GM08714 (cell line): ENCODE data around the gene PPP2CA.
"Not testable (repeated sequence)": the region's sequence is repeated elsewhere in the genome, so short reads cannot be mapped to it uniquely, and the experiment has no call there.

Experiments
- H3K4me3 ChIP-seq: fragments of 200-500 bp; sonication (Bioruptor generic); 2 replicates; pipeline ENCODE4 v1.5.1; 2014; ENCODE audit warnings: mild to moderate bottlenecking, low read length, inconsistent platforms
- ZNF274 ChIP-seq: IDR thresholded peaks from 2 replicates; pipeline ENCODE4 v1.6.1; 2012; ENCODE audit warnings: mild to moderate bottlenecking, low read depth, low read length

The PPP2CA gene

GRCh38 chr5:134225780-134226440 lies at the start of gene PPP2CA:
Gene PPP2CA (minus strand): TSS chr5:134226073. CDS start chr5:134225861, 212 bp downstream.
- peak within 1 kb of the TSS; percentile 99 for H3K4me3 ChIP-seq
- no peak for TF ChIP-seq ZNF274

GRCh38 chr5:134273642-134274395 lies 47.9 kb upstream of the PPP2CA start:
- H3K4me3 ChIP-seq = no peak overlapping the region
- TF ChIP-seq ZNF274 = no peak

GRCh38 chr5:134271059-134271458 lies 45.2 kb upstream of the PPP2CA start:
- H3K4me3 ChIP-seq = no peak overlapping the region
- no peak for TF ChIP-seq ZNF274

DNA sequence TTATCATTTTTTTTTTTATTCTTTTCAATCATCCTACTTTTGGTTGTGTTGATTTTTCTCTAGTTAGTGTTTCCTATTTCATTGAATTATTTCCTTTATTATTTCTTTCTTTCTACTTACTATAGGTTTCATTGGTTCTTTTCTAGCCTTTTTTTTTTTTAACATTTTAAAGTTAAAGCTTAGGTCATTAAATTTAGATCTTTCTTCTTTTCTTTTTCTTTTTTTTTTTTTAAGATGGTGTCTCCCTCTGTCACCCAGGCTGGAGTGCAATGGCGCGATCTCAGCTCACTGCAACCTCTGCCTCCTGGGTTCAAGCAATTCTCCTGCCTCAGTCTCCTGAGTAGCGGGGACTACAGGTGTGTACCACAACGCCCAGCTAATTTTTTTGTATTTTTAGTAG lies 43.0 kb upstream of the PPP2CA start:
- no peak for TF ChIP-seq ZNF274
- H3K4me3 ChIP-seq = no peak overlapping the region

DNA sequence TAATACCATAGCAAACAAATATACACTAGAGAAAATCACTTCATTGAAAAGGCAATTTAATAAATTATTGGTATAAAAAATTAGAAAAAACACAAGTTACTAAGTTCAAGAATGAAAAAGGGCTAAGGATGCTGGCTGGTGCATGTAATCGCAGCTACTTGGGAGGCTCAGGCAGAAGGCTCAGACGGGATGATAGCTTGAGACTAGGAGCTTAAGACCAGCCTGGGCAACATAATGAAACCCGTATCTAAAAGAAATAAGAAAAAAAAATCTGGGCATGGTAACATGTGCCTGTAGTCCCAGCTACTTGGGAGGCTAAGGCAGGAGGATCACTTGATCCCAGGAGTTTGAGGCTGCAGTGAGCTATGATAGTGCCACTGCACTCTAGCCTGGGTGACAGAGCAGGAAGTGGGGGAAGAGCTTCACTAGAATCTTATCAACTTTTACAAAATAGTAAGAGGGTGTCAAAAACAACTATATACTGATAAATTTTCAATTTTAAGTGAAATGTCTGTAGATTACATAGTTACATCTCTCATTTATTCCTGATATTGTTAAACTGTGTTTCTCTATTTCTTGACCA lies 42.2 kb upstream of the PPP2CA start:
- no peak for TF ChIP-seq ZNF274
- H3K4me3 ChIP-seq = no peak overlapping the region

DNA sequence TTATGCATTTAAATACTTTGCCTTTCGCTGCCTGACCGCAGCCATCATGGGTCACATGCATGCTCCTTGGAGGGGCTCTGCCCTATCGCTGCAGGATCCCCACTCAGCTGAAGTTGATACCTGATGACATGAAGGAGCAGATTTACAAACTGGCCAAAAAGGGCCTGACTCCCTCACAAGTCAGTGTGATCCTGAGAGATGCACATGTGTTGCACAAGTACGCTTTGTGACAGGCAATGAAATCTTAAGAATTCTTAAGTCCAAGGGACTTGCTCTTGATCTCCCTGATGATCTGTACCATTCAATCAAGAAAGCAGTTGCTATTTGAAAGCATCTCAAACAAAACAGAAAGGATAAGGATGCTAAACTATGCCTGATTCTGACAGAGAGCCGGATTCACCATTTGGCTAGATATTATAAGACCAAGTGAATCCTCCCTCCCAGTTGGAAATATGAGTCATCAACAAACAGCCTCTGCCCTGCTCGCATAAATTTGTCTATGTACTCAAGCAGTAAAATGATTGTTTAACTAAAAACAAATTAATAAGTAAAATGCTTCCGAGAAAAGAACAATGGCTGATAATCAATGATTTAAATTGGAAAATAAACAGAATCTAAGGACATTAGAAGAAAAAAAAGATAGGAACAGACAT lies 41.6 kb upstream of the PPP2CA start:
- no peak overlapping the region for H3K4me3 ChIP-seq
- no peak for TF ChIP-seq ZNF274

- no peak overlapping the region for H3K4me3 ChIP-seq
- no peak for TF ChIP-seq ZNF274
Measured at GRCh38 chr5:134263801-134264200, 37.9 kb upstream of the PPP2CA start.

- not testable (repeated sequence) for H3K4me3 ChIP-seq
Measured at GRCh38 chr5:134262629-134263028, 36.8 kb upstream of the PPP2CA start.

DNA sequence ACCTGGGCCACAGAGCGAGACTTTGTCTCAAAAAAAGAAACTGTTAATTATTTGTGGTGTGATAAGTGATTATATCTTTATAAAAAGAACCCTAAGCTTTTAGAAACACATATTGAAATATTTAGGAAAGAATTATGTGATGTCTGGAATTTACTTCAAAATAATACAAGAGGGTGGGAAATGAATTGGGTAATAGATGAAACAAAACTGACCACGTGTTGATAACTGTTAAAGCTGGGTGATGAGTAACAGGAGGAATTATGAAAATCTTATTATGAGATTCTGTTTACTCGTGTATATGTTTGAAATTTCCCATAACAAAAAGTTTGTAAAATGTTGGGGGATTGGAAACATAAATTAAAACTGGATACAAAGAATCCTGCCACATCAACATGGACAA lies 33.0 kb upstream of the PPP2CA start:
- no peak for TF ChIP-seq ZNF274
- no peak overlapping the region for H3K4me3 ChIP-seq

DNA sequence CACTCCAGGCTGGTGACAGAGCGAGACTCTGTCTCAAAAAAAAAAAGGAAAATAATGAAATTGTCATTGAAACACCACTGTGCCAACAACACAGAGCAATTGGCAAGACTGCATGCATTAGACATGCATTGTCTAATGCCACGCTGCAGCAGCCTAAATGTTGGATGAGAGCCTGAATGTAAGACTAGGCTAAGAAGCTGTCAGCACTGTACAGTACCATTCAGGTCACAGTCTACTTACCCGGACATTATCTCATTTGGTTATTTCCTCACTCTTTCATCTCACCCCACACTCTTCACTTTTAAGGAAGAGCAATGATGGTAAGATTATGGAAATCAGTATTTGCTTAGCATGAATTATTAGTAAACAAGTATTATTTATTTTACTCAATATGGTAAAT lies 31.3 kb upstream of the PPP2CA start:
- TF ChIP-seq ZNF274 = no peak
- H3K4me3 ChIP-seq = no peak overlapping the region

DNA sequence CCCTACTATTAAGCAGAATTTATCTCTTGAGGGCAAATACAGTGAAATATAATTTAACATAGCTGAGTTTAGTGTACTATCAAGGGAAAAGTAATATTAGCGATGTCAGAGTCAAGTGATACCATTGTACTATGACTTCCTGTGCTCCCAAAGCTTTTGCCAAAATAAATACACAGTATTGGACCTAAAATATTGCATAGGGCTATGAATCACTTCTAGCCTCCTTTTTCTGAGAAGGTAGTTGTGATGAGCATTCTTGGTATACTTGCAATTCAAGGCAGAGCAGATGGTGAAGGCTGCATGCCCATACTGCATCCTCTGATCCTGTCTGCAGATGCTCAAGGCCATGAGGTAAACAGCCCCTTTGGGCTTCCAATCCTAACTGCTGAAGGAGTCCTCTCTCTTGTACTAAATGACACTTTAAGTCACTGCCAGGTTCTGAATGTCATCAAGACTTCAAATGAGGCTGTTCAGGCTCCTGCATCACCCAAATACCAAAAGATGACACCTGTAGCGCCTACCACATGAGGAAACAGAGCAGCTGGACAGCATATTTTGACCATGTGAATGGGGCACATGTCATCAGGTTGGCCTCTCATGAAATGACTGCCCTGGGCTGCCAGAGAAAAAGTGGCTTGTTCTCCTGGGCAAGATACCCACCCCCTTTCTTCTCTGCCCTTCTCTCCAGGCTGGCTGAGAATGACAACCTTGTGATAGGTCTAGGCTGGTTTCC lies 29.7 kb upstream of the PPP2CA start:
- no peak for TF ChIP-seq ZNF274
- no peak overlapping the region for H3K4me3 ChIP-seq

DNA sequence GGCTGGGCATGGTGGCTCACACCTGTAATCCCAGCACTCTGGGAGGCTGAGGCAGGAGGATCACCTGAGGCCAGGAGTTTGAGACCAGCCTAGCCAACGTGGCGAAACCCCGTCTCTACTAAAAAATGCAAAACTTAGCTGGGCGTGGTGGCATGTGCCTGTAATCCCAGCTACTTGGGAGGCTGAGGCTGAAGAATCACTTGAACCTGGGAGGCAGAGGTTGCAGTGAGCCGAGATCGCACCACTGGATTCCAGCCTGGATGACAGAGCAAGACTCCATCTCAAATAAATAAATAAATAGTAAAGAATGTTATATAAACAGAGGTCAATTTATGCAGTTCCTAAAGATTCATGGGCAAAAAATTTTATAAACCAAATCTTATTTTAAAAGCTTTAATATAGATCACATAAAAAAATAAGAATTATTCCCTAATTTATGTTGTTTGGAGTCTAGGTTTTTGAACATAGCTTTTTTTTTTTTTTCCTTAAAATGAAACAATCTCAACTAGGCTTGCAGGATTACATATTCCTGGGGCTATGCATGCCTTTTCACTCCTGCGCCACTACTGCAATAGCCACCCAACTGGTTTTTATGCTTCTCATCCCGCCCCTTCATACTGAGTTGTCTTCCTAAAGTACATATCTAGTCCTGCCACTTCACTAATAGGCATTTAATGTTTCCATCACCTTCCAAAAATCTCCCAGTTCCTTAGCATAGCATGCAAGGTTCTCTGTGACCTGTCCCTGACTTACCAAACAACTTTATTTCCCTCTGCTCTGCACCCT lies 27.7 kb upstream of the PPP2CA start:
- H3K4me3 ChIP-seq = not testable (repeated sequence)

DNA sequence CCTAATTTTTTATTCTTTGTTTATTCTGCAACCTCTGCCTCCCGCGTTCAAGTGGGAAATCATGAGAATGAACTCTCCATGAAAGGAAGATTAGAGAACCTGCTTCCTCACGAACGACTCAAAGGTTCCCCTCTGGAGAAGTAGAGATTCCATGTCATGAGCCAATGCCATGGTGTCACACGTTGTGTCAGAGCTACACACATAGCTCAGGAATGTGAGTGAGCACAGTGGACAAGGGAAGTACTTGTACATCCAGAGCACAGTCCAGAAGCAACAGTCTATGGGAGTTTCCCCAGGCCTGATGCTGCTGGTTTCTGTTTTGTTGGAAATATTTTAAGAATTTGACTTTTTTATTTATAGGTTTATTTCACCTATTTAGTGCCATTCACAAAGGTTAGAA lies 26.8 kb upstream of the PPP2CA start:
- H3K4me3 ChIP-seq = no peak overlapping the region
- TF ChIP-seq ZNF274 = no peak

- no peak for TF ChIP-seq ZNF274
- no peak overlapping the region for H3K4me3 ChIP-seq
Measured at GRCh38 chr5:134250949-134251348, 25.1 kb upstream of the PPP2CA start.
